Smooth muscle cell (in vitro differentiated cells): Measurements from ENCODE around the gene BNIP5. TPM values are rescaled to one million over a fixed set of nuclear protein-coding genes. Genes with fewer than 3 reads are reported as not detected.

Experiments
- DNase-seq: peaks from one replicate; lab custom pipeline; 2025; ENCODE audit not compliant: unreplicated experiment; lab: John Stamatoyannopoulos, UW
- H2AFZ ChIP-seq: fragments of 200-600 bp; sonication (generic); 2 replicates; pipeline ENCODE4 v1.6.0; 2016; ENCODE audit warnings: antibody characterized with exemption, low read depth, mild to moderate bottlenecking
- H3F3A ChIP-seq: fragments of 200-600 bp; sonication (generic); 2 replicates; pipeline ENCODE4 v1.6.0; 2017; ENCODE audit warnings: antibody characterized with exemption, low read depth
- H3K27ac ChIP-seq: fragments of 200-600 bp; sonication (generic); 2 replicates; pipeline ENCODE4 v1.5.1; 2016; ENCODE audit warnings: low read depth, mild to moderate bottlenecking
- H3K27me3 ChIP-seq: fragments of 200-600 bp; sonication (generic); 2 replicates; pipeline ENCODE4 v1.6.1; 2016; ENCODE audit warnings: low read depth, mild to moderate bottlenecking
- H3K36me3 ChIP-seq: fragments of 200-600 bp; sonication (generic); 2 replicates; pipeline ENCODE4 v1.5.1; 2016; ENCODE audit warnings: low read depth
- H3K4me1 ChIP-seq: fragments of 200-600 bp; sonication (generic); 2 replicates; pipeline ENCODE4 v1.5.1; 2016; ENCODE audit warnings: low read depth
- H3K4me2 ChIP-seq: fragments of 200-600 bp; sonication (generic); 2 replicates; pipeline ENCODE4 v1.6.0; 2016; ENCODE audit warnings: mild to moderate bottlenecking
- H3K4me3 ChIP-seq: fragments of 200-600 bp; sonication (generic); 2 replicates; pipeline ENCODE4 v1.5.1; 2016; ENCODE audit warnings: mild to moderate bottlenecking
- H3K79me2 ChIP-seq: fragments of 200-600 bp; sonication (generic); 2 replicates; pipeline ENCODE4 v1.6.0; 2016; ENCODE audit warnings: low read depth, mild to moderate bottlenecking
- H3K9ac ChIP-seq: fragments of 200-600 bp; sonication (generic); 2 replicates; pipeline ENCODE4 v1.6.0; 2016; ENCODE audit warnings: low read depth
- H3K9me3 ChIP-seq: fragments of 200-600 bp; sonication (generic); replicated peaks from 2 replicates; pipeline ENCODE4 v1.5.1; 2016; ENCODE audit warnings: low read depth
- H4K20me1 ChIP-seq: fragments of 200-600 bp; sonication (generic); 2 replicates; pipeline ENCODE4 v1.6.0; 2016; ENCODE audit warnings: low read depth
- WGBS: methylation state at CpG from one replicate; pipeline ENCODE4 v1.1.7; 2016; ENCODE audit warnings: low lambda C conversion rate; 5-methylcytosine and 5-hydroxymethylcytosine counted together
- polyA plus RNA-seq: library from polyadenylated mRNA; unstranded; fragments of >200 nt; fragmentation: Nextera tagmentation; extraction: Ambion mirVana; gene quantifications from 2 replicates; pipeline ENCODE4 v1.2.1, GENCODE V29; 2016
- total RNA-seq: library from RNA; depleted of rRNA; stranded (reverse); fragments of >200 nt; gene quantifications from 2 replicates; pipeline ENCODE4 v1.2.3, GENCODE V29; 2014
- TF ChIP-seq, protein P1 (sequence below): fragments of 200-600 bp; sonication (generic); IDR thresholded peaks from 2 replicates; pipeline ENCODE4 v1.5.1; 2017; ENCODE audit warnings: borderline replicate concordance, mild to moderate bottlenecking, antibody characterized with exemption; ENCODE audit not compliant: insufficient read depth, poor library complexity, severe bottlenecking

Gene BNIP5
- total and polyA plus RNA-seq, 2 experiments from 2014 or later, result not detected

DNA sequence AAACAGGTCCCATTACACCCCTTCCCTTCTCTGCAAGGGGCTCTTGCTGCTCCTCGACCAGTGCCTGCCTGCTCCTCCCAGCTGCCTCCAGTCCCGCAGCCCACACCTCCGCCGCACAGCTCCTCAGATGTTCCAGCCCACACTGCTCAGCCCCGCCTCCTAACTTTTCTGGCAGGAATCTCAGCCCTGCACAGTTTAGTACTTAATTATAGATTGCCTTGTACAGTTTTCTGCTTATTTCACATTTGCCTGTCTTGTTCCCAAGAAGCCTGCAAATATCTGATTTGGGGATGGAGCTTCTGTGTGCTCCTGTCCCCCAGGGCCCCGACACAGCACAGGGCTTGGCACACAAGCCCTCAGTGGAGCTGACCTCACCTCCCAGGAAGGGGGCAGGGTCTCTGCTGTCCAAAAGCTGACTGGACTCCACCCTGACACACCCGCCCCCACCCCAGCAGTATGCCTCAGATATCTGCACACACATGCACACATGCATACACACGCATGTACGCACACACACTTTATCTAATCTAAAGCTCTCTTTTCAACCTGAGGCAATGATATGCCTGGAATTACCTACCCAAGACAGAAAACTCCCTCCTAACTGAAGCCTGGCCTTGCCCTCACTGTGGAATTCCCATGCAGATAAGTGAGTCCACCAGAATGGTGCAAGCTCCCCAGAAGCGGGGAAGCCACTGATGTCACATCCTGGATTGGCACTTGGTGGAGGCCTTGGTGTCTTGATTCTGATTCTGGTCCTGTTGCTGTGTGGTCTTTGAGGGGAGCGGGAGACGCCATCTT, 68.0 kb downstream of the BNIP5 start:
- WGBS, result 81% methylated on average over 12 of the region's 12 CpGs
- Histone ChIP-seq H2AFZ (no peak overlapping the region), H3K27ac (no peak overlapping the region), H4K20me1 (no peaks in the 10 kb centered on the region), H3K79me2 (no peaks in the 10 kb centered on the region), H3K9ac (no peak overlapping the region), H3K4me1 (no peaks in the 10 kb centered on the region), H3K27me3 (no peaks in the 10 kb centered on the region), H3K36me3 (no peaks in the 10 kb centered on the region), H3K9me3 (no peaks in the 10 kb centered on the region), H3K4me2 (no peak overlapping the region), H3K4me3 (no peak overlapping the region), H3F3A (no peaks in the 10 kb centered on the region)
- TF ChIP-seq, protein P1, sequence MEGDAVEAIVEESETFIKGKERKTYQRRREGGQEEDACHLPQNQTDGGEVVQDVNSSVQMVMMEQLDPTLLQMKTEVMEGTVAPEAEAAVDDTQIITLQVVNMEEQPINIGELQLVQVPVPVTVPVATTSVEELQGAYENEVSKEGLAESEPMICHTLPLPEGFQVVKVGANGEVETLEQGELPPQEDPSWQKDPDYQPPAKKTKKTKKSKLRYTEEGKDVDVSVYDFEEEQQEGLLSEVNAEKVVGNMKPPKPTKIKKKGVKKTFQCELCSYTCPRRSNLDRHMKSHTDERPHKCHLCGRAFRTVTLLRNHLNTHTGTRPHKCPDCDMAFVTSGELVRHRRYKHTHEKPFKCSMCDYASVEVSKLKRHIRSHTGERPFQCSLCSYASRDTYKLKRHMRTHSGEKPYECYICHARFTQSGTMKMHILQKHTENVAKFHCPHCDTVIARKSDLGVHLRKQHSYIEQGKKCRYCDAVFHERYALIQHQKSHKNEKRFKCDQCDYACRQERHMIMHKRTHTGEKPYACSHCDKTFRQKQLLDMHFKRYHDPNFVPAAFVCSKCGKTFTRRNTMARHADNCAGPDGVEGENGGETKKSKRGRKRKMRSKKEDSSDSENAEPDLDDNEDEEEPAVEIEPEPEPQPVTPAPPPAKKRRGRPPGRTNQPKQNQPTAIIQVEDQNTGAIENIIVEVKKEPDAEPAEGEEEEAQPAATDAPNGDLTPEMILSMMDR, result no peak
- DNase-seq, result no peak

DNA sequence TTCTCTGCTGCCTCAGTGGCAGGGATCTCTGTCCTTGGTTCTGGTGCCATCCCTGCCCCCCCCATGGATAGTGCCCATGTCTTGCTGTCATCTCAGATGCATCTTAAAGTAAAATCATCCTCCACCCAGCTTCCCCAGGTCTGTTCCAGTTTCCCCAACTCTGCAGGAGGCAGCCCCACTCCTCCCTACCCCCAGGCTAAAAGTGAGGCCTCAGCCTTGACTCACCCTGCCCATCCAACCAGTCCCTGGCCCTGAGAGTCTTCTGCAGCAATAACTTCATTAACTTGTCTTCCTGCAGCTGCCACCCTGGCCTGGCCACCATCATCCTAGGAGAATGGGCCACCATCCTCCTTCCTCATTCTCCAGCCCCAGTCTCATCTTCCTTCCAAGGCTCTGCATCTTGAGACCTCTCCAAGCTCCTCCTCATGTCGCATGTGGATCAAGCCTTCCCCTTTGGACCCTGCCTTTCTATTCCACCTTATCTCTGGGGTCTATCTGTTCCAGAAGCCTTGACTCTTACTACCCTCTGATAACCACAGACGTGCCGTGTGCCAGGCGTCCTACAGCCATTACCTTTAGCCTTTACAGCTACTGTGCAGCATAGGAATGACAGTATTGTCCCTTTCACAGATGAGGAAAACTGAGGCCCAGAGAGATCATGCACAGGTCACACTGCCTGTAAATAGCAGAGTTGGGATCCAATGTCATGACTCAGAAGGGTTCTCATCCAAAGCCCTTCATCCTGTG, 68.8 kb downstream of the BNIP5 start:
- H3K9ac ChIP-seq, result no peak overlapping the region
- no peaks in the 10 kb centered on the region for H3K36me3 ChIP-seq
- H3F3A ChIP-seq, result no peaks in the 10 kb centered on the region
- no peak overlapping the region for H2AFZ ChIP-seq
- DNase-seq, result no peak
- H3K4me1 ChIP-seq, result no peaks in the 10 kb centered on the region
- no peaks in the 10 kb centered on the region for H3K27me3 ChIP-seq
- WGBS, result 90% methylated on average over 4 of the region's 4 CpGs
- no peak overlapping the region for H3K4me2 ChIP-seq
- no peaks in the 10 kb centered on the region for H3K79me2 ChIP-seq
- TF ChIP-seq, protein P1, result no peak
- H3K4me3 ChIP-seq, result no peak overlapping the region
- no peak overlapping the region for H3K27ac ChIP-seq
- no peaks in the 10 kb centered on the region for H4K20me1 ChIP-seq
- H3K9me3 ChIP-seq, result no peaks in the 10 kb centered on the region

DNA sequence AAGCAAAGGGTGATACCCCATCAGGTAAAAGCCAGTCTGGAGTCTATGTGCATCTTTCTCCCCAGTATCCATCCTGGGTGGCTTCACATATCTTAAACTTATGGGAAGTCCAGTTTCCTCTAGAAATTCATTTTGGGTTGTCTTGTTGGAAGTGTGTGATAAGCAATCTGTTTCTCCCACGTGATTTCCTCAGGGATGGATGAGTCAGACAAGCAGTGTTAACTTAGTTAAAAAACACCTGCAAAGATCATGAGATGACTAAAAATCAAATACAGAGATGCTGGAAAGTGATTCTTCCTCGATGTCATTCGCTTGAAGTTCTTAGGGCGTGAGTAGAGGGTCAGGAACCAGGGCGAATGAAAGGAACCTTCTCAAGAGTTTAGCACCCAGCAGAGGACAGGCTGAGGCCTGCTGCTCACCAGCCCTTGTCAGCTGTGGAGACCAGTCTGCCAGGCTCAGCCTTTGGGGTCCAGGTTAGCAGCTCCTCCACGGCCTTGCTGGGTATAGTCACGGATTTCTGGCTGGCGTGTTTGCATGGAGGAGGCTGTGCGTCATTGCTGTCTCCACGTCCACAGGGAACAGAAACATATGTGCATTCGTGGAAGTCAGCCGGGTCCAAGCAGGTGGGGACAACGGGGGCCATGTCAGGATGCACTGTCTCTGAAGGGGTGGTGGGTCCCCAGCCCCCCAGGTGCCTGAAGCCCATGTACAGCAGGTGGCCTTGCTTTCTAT, 69.6 kb downstream of the BNIP5 start:
- H2AFZ ChIP-seq, result no peak overlapping the region
- H3F3A ChIP-seq, result no peaks in the 10 kb centered on the region
- H3K27me3 ChIP-seq, result peaks cover under 1% of the 10 kb centered on the region
- H3K4me2 ChIP-seq, result no peak overlapping the region
- H3K79me2 ChIP-seq, result no peaks in the 10 kb centered on the region
- TF ChIP-seq, protein P1, result no peak
- H3K4me3 ChIP-seq, result no peak overlapping the region
- H3K9me3 ChIP-seq, result no peaks in the 10 kb centered on the region
- H3K27ac ChIP-seq, result no peak overlapping the region
- DNase-seq, result no peak
- WGBS, result 92% methylated on average over 13 of the region's 13 CpGs
- no peaks in the 10 kb centered on the region for H4K20me1 ChIP-seq
- H3K36me3 ChIP-seq, result no peaks in the 10 kb centered on the region
- H3K9ac ChIP-seq, result no peak overlapping the region
- no peaks in the 10 kb centered on the region for H3K4me1 ChIP-seq

Other genes starting within 250 kb of the BNIP5 start
- gene MAPK13, start 206.4 kb downstream of the BNIP5 start, total RNA-seq, result 10.8 and 11.3 TPM in 2 replicates
- 8.4 and 16.8 TPM in 2 replicates for gene MAPK13, start 206.4 kb downstream of the BNIP5 start, polyA plus RNA-seq
- gene BRPF3, start 140.1 kb downstream of the BNIP5 start, total RNA-seq, result 14.1 and 20.0 TPM in 2 replicates
- 8.9 and 10.8 TPM in 2 replicates for gene BRPF3, start 140.1 kb downstream of the BNIP5 start, polyA plus RNA-seq
- 0.09 TPM in 1 of 2 replicates, not detected in the other for gene PNPLA1, start 66.8 kb downstream of the BNIP5 start, total RNA-seq
- not detected in 2 replicates for gene PNPLA1, start 66.8 kb downstream of the BNIP5 start, polyA plus RNA-seq
- 0.18 TPM in 1 of 2 replicates, not detected in the other for gene ETV7, start 50.8 kb upstream of the BNIP5 start, total RNA-seq
- gene ETV7, start 50.8 kb upstream of the BNIP5 start, polyA plus RNA-seq, result 0.83 and 1.2 TPM in 2 replicates
- gene PXT1, start 106.0 kb upstream of the BNIP5 start, total RNA-seq, result not detected in 2 replicates
- not detected in 2 replicates for gene PXT1, start 106.0 kb upstream of the BNIP5 start, polyA plus RNA-seq
- gene KCTD20, start 106.1 kb upstream of the BNIP5 start, total RNA-seq, result 54.9 and 61.3 TPM in 2 replicates
- gene KCTD20, start 106.1 kb upstream of the BNIP5 start, polyA plus RNA-seq, result 29.6 and 31.3 TPM in 2 replicates
- 34.6 and 38.3 TPM in 2 replicates for gene STK38, start 210.6 kb upstream of the BNIP5 start, total RNA-seq
- gene STK38, start 210.6 kb upstream of the BNIP5 start, polyA plus RNA-seq, result 30.8 and 34.5 TPM in 2 replicates